HG03159 (cell line): Measurements from ENCODE around the gene SAMD14.

Experiments
- ATAC-seq: cut with Tn5 transposase; IDR thresholded peaks from one replicate; pipeline ENCODE4 v1.9.1; 2021; ENCODE audit warnings: mild to moderate bottlenecking, moderate library complexity; ENCODE audit not compliant: unreplicated experiment

The SAMD14 gene

GRCh38 chr17:50165466-50165865 lies 35.5 kb upstream of the SAMD14 start:
- ATAC-seq: no peak

GRCh38 chr17:50165066-50165465 lies 35.1 kb upstream of the SAMD14 start:
- no peak for ATAC-seq

GRCh38 chr17:50164697-50164988 lies 34.7 kb upstream of the SAMD14 start:
- no peak for ATAC-seq

DNA sequence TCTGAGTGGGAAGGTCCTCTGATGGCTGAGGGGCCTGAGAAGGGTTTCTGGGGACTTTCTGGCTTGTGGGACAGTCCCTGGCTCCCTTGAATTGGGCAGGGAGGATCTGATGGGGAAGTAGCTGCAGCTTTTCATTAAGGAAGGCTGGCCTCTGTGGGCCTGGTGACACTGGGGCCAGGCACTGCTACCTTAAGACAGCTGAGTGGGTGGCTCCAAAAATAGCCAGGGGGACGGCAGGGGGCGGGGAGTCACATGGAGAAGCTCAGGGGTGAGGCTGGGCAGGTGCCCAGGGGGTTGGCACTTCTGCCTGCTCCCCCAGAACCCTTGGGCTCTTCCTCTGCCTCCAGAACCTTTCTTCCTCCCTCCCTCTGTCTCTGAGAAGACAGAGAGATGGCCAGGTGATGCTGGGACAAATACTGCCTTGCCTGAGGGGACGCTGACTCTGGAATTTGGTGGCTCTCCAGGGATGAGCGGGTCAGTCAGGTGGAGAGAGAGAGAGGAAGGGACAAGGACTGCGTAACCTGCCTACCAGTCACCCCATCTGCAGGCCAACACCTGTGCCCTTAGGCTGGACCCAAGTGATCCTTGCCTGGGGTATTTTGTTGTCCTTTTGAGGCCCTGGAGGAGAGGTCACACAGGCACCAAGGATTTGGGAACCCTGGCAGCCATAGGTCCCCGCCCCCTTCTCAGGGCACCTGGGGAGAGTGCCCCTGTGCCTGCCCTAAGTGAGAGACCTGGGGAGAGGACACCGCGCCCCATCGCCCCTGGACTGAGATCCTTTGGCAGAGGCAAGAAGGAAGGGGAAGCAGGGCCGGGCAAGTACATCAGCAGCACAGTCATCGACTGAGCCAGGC lies 34.1 kb upstream of the SAMD14 start:
- ATAC-seq: no peak

- ATAC-seq: no peak
Observed at GRCh38 chr17:50162466-50163254, 32.7 kb upstream of the SAMD14 start.

- no peak for ATAC-seq
Observed at GRCh38 chr17:50161911-50162288, 31.9 kb upstream of the SAMD14 start.

GRCh38 chr17:50161023-50161910 lies 31.3 kb upstream of the SAMD14 start:
- peak; percentile 84 for ATAC-seq

DNA sequence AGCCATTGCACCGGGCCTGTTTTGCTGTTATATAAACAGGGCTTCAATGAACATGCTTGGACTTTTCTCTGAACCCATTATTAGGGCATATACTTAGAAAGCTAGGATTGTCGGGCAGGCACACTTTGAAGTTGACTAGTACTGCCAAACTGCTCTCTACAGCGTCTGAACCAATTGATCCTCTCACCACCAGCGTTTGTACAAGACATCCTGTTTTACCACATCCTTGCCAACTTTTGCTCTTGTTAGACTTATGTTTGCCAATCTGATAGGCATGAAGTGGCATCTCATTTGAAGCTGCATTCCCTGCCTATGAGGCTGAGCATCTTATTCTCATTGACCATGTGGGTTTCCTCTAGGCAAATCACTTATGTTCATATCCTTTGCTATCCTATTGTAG lies 27.9 kb upstream of the SAMD14 start:
- ATAC-seq: no peak

DNA sequence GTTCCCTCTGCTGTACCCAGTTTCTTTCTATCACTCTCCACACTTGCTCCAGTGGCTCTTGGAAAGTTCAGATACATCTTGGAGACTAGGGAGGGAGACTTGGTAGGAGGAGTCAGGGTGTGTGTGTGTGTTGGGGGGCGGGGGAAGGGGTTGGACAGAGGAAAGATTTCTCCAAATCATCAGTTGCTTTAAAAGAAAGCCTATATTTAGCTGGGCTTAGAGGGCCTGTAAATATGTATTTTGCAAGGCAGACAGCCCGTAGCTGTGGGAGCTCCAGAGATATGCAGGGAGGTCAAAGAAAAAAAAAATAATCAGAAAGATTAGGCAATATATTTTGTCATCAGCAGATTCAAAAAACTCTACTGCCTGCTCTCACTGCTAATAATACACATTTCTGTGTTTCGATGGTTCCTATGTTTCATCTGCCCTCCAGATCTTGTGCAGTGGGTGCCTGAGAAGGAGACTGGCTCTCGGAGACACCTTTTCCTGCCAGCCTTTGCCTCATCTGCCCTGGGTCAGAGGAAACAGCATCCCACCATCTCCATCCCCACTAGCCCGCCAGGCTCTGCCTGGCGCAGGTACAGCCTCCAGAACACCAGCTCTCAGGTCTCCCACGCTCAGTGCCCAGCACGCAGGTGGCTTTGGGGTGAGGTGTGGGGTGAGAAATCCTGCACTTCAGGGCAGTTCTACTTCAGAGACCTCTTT lies 25.3 kb upstream of the SAMD14 start:
- no peak for ATAC-seq

DNA sequence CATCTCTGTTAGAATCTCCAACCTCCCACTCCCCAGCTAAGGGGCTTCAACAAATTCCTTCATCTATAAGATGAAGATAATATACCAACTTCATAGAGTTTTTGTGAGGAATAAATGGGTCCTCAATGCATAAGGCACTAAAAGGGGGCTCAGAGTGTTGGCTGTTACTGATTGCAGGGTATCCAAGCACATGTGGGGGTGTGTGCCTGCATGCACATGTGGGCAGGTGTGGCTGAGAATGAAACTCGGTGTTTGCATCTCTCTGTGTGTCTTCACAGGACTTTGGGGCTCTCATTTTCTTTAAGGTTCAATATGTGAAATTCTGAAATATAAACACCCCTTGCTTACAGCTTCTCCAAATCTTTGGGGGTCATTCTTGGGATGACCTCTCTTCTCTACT lies 24.6 kb upstream of the SAMD14 start:
- ATAC-seq: no peak

DNA sequence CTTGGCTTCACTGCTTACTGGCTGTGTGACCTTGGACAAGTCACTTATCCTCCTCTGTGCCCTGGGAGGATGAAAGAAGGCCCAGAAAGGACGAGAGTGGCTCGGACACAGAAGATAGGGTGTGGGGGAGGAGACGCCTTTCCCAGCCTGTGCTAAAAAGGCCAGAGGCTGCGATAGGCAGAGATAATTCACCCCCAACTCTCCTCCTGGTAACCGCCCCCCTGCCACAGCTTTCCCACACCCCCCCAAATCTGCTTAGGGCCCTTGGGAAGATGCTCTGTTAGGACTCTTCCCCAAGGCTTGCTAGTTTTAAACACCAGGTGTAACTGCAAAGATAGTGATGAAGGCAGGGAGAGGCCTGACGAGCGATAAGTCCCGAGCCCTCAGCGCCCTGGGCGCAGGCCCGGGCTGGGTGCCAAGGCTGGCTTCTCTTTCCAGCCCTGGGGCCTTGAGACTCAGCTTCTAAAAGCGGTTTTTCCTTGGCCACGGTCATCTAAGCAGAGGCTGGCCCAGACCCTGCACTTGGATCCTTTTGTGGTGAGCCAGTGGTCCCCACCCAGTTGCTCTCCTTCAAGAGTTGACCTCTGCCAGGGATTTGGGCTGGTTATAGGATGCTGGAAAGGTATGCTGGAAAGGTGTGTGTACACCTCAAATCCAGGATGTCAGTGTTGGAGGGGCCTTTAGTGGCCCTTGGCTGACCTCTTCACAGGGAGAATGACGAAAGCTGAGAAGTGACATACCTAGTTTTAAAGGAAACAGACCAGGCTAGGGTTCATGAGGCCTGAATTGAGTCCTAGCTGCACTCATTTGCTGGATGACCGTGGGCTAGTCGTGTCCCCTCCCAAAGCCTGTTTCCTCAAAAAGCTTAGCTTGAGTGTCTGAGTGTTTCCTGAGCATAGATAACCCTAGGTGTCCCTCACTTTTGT lies 24.0 kb upstream of the SAMD14 start:
- no peak for ATAC-seq

DNA sequence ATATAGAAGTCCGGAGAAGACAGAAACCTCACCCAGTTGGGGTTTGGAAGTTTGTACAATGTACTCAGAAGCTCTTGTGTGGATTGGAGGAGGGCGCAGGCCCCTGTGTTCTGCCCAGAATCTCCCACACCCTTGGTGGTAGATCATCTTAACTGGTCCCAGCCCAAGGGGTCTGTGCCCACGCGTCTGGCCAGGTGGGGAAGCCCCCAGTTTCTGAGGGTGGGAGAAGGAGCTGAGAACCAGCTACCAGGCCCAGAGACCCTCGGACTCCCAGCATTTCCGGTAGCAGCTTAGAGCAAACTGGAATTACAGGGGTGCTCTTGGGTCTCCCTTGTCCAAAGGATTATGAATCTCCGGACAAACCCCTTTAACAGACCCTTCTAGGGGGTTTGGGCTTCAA lies 22.8 kb upstream of the SAMD14 start:
- no peak for ATAC-seq

GRCh38 chr17:50151937-50152547 lies 22.1 kb upstream of the SAMD14 start:
- ATAC-seq: no peak

DNA sequence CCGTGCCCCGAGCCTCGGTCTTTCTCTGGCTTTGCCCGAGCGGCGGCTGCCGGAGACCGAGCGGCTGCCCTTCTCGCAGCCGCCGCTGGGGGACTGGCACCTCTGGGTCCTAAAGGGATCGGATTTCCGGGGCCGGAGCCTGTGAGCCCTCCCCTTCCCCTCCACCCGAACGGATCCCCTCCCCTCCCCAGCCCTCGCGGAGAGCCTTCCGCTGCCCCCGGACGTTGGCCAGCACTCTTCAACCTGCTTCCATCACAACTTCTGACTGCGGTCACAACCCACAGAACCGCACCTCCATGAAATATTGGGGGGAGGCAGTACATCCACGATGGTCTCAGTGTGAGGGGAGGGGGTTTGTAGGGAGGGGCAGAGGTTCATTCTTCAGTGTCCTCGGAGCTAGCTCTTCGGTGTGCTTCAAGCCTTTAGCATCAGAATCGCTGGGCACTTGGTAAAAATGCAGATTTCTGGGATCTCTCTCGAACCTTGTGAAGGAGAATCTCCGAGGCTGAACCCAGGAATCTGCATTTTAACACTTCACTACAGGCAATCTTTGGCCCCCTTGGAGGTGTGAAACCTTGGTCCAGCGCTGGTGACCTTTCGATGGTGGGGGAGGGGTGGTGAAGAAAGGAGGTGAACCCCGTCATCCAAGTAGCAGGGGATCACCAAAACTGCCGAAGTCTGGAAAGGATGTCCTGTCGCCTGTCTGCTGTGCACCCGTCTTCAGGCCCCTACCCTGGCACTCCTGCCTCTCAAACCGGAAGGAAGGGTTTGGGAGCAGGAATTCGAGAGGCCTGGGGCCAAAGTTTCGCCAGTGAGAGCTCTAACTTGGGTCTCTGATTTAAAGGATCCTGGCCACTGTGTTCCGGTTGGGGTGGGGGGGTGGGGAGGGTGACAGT lies 21.3 kb upstream of the SAMD14 start:
- peak; percentile 47 for ATAC-seq

DNA sequence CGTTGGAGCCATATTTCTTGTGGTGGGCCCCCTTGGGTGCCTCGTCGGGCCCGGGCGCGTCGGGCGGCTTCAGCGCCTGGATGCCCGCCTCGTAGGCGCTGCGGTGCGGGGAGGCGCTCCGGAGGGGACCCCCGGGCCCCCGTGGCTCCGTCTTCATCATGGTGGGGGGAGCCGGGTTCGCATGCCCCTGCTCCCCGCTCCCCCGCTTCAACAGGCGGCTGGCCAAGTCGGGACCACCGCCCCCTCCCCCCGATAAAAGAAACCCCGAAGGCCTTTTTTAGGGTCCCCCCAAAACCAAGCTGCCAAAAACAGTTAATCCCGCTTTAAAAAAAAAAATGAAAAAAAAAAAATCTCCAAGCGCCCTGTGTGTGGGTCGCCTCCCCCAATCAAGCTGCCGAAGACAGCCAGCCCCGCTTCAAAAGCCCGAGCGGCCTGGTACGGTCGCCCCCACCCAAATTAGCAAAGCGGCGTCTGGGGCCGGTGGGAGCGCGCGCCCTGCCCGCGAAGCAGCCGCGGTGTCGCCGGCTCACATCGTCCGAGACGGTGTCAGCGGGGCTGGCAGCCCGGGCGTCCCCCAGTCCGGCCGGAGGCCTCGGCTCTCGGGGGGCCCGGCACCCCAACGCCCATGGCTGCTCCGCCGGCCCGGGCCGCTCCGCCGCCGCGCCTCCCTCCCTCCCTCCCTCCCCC lies 20.5 kb upstream of the SAMD14 start, which contains the start of gene PPP1R9B:
Gene PPP1R9B, minus strand, starts transcription at position 324 of the 687 bp plus-strand sequence. Its CDS starts 164 bp downstream, at position 160.
- peak; percentile 6 for ATAC-seq

GRCh38 chr17:50149417-50150353 lies 19.7 kb upstream of the SAMD14 start:
- no peak for ATAC-seq

- ATAC-seq: peak; percentile 5
Observed at GRCh38 chr17:50149091-50149416, 19.1 kb upstream of the SAMD14 start.
